Spinal cord (tissue), 10 donors: ENCODE measurements around the gene PRR9. TPM values are rescaled to one million over a fixed set of nuclear protein-coding genes. Genes with fewer than 3 reads are reported as not detected.

Experiments used
- DNase-seq, 6 donors: peaks; one replicate each; pipeline versions ENCODE4 v3.0.0 to v3.0.0-alpha.2; 2013 to 2015; ENCODE audit warnings: low spot score in 6 of 6, low read depth in 4 of 6
- H3K27ac ChIP-seq: one replicate; pipeline ENCODE4 v1.5.1; 2013; ENCODE audit warnings: low read depth, low read length, control low read depth
- H3K27me3 ChIP-seq: one replicate; pipeline ENCODE4 v1.6.1; 2013; ENCODE audit warnings: low read length; ENCODE audit not compliant: control insufficient read depth, insufficient read depth
- H3K36me3 ChIP-seq: one replicate; pipeline ENCODE4 v1.6.1; 2013; ENCODE audit warnings: low read length; ENCODE audit not compliant: control insufficient read depth, insufficient read depth
- H3K4me1 ChIP-seq: one replicate; pipeline ENCODE4 v1.6.1; 2013; ENCODE audit warnings: low read length; ENCODE audit not compliant: control insufficient read depth, insufficient read depth
- H3K4me3 ChIP-seq: one replicate; pipeline ENCODE4 v1.5.1; 2013; ENCODE audit warnings: low read depth, low read length, control low read depth
- H3K9me3 ChIP-seq: one replicate; pipeline ENCODE4 v1.6.1; 2013; ENCODE audit warnings: low read length; ENCODE audit not compliant: control insufficient read depth, insufficient read depth
- WGBS: methylation state at CpG from one replicate; pipeline ENCODE4 v1.1.5; 2013; ENCODE audit warnings: missing lambda C conversion rate; ENCODE audit not compliant: insufficient coverage; 5-methylcytosine and 5-hydroxymethylcytosine counted together
- polyA plus RNA-seq, 2 donors: library from polyadenylated mRNA; unstranded; fragments of 120-200 nt; gene quantifications; one replicate each; pipeline ENCODE4 v1.2.1, GENCODE V29; 2013; ENCODE audit not compliant: insufficient read length in 2 of 2
- total RNA-seq, 2 donors: library from RNA; depleted of rRNA in 1 of 2; stranded (reverse); fragments of 120-200 nt in 1 of 2; fragments of >200 nt in 1 of 2; gene quantifications; one replicate each; pipeline versions ENCODE4 v1.2.3 to v1.2.4, GENCODE V29; 2013 to 2014
- donor health status: healthy.

PRR9 gene
- total and polyA plus RNA-seq, 4 donors: not detected

- Histone ChIP-seq H3K9me3 (no peaks in the 10 kb centered on the region), H3K4me1 (no peaks in the 10 kb centered on the region), H3K27me3 (no peaks in the 10 kb centered on the region), H3K4me3 (no peak overlapping the region), H3K27ac (no peak overlapping the region), H3K36me3 (no peaks in the 10 kb centered on the region)
- no CpG with 5 or more reads among the region's 1 CpG for WGBS
- DNase-seq: peak in 1 of 6 donors; percentile 15
Measured at GRCh38 chr1:153246018-153246417, 28.6 kb downstream of the PRR9 start.

GRCh38 chr1:153246825-153247224 is 29.4 kb downstream of the PRR9 start:
- DNase-seq: no peak
- no peaks in the 10 kb centered on the region for H3K36me3 ChIP-seq
- WGBS: 100% methylated on average over 1 of the region's 2 CpGs
- H3K4me1 ChIP-seq: no peaks in the 10 kb centered on the region
- no peak overlapping the region for H3K27ac ChIP-seq
- no peaks in the 10 kb centered on the region for H3K27me3 ChIP-seq
- H3K4me3 ChIP-seq: no peak overlapping the region
- no peaks in the 10 kb centered on the region for H3K9me3 ChIP-seq

- Histone ChIP-seq H3K27ac (no peak overlapping the region), H3K27me3 (no peaks in the 10 kb centered on the region), H3K9me3 (no peaks in the 10 kb centered on the region), H3K4me1 (no peaks in the 10 kb centered on the region), H3K4me3 (no peak overlapping the region), H3K36me3 (no peaks in the 10 kb centered on the region)
- 50% methylated on average over 1 of the region's 5 CpGs for WGBS
- DNase-seq: peak in 1 of 6 donors; percentile 4
Measured at GRCh38 chr1:153248176-153248879, 30.9 kb downstream of the PRR9 start.

GRCh38 chr1:153250166-153250565 is 32.8 kb downstream of the PRR9 start:
- no peaks in the 10 kb centered on the region for H3K36me3 ChIP-seq
- no peaks in the 10 kb centered on the region for H3K27me3 ChIP-seq
- no peak overlapping the region for H3K4me3 ChIP-seq
- no peaks in the 10 kb centered on the region for H3K4me1 ChIP-seq
- no CpG with 5 or more reads among the region's 1 CpG for WGBS
- DNase-seq: peak in 3 of 6 donors; percentile 9 to 76 (median 22)
- H3K9me3 ChIP-seq: no peaks in the 10 kb centered on the region
- H3K27ac ChIP-seq: no peak overlapping the region

- WGBS: 86% methylated on average over 1 of the region's 2 CpGs
- Histone ChIP-seq H3K27me3 (no peaks in the 10 kb centered on the region), H3K36me3 (no peaks in the 10 kb centered on the region), H3K9me3 (no peaks in the 10 kb centered on the region), H3K27ac (no peak overlapping the region), H3K4me1 (no peaks in the 10 kb centered on the region), H3K4me3 (no peak overlapping the region)
- no peak for DNase-seq
Measured at GRCh38 chr1:153251087-153251486, 33.7 kb downstream of the PRR9 start.

- Histone ChIP-seq H3K36me3 (no peaks in the 10 kb centered on the region), H3K9me3 (no peaks in the 10 kb centered on the region), H3K27me3 (no peaks in the 10 kb centered on the region), H3K27ac (no peak overlapping the region), H3K4me1 (no peaks in the 10 kb centered on the region), H3K4me3 (no peak overlapping the region)
- no peak for DNase-seq
- WGBS: 98% methylated on average over 3 of the region's 3 CpGs
Measured at GRCh38 chr1:153251562-153251961, 34.2 kb downstream of the PRR9 start.

DNA sequence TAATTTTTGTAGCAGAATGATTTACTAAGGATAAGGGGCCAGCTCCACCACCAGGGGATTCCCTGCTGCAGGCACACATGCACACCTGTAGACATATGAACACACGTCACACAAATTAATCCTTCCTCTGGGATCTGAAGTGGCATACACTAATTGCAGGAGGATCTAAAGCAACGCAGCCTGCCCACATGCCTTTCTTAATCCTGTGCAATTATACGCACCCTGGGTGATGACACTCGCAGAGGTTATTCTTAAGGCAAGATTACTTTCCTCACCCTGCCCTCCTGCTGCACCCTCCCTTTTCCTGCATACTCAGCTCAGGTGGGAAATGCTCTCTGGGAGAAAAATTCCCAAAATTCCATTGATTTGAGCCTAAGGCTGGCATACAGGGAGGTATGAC is 34.6 kb downstream of the PRR9 start:
- no peak overlapping the region for H3K4me3 ChIP-seq
- WGBS: 83% methylated on average over 4 of the region's 4 CpGs

GRCh38 chr1:153253076-153253475 is 35.7 kb downstream of the PRR9 start:
- Histone ChIP-seq H3K36me3 (no peaks in the 10 kb centered on the region), H3K4me3 (no peak overlapping the region), H3K27ac (no peak overlapping the region), H3K4me1 (no peaks in the 10 kb centered on the region), H3K27me3 (no peaks in the 10 kb centered on the region), H3K9me3 (no peaks in the 10 kb centered on the region)
- DNase-seq: no peak
- 97% methylated on average over 2 of the region's 2 CpGs for WGBS

More for the DNA sequence above, 34.6 kb downstream of the PRR9 start:
- H3K4me1 ChIP-seq: no peaks in the 10 kb centered on the region
- H3K27me3 ChIP-seq: no peaks in the 10 kb centered on the region
- H3K36me3 ChIP-seq: no peaks in the 10 kb centered on the region
- DNase-seq: no peak
- H3K9me3 ChIP-seq: no peaks in the 10 kb centered on the region
- no peak overlapping the region for H3K27ac ChIP-seq

- no peaks in the 10 kb centered on the region for H3K36me3 ChIP-seq
- no peaks in the 10 kb centered on the region for H3K9me3 ChIP-seq
- no peaks in the 10 kb centered on the region for H3K27me3 ChIP-seq
- H3K27ac ChIP-seq: no peak overlapping the region
- DNase-seq: no peak
- H3K4me3 ChIP-seq: no peak overlapping the region
- WGBS: 60% methylated on average over 1 of the region's 1 CpG
- no peaks in the 10 kb centered on the region for H3K4me1 ChIP-seq
Measured at GRCh38 chr1:153253693-153254092, 36.3 kb downstream of the PRR9 start.

DNA sequence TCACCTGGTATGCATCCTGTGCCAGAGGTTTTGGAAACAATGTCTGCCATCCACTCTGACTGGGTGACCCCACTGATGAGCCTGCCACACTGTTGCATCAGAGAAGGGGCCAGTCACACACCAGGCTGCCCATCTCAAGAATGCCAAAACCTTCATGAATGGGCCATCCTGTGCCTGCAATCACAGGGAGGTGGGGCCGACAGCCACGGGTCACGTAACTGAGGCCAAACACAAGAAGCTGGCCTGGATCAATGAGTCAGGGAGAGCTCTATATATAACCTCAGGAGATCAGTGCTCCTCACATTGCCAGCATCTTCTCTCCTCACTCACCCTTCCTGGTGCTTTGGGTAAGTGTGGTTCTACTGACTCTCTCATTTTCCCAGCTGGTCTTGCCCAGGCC is 42.0 kb downstream of the PRR9 start, which contains the start of gene LORICRIN:
LORICRIN (plus strand) TSS at position 301 of the 400 bp plus-strand sequence. CDS start 1,263 bp downstream, outside the sequence.
- peak within 1 kb of the TSS; percentile 6 for H3K4me3 ChIP-seq
- H3K27ac ChIP-seq: no peak within 1 kb of the TSS

More for the DNA sequence above, 42.0 kb downstream of the PRR9 start, which contains the start of gene LORICRIN:
- H3K27me3 ChIP-seq: peaks cover 9% of the 10 kb centered on the region
- peaks cover under 1% of the 10 kb centered on the region for H3K9me3 ChIP-seq
- WGBS: 77% methylated on average over 3 of the region's 3 CpGs
- peaks cover 10% of the 10 kb centered on the region for H3K4me1 ChIP-seq
- H3K36me3 ChIP-seq: no peaks in the 10 kb centered on the region
- DNase-seq: no peak
